22Rv1 (cell line): ENCODE results near the gene DENND6B.

Experiments used
- H3K27ac ChIP-seq: fragments of 450-650 bp; 2 replicates; pipeline ENCODE4 v1.5.1; 2017
- ZFX ChIP-seq: fragments of 450-650 bp; IDR thresholded peaks from 2 replicates; pipeline ENCODE4 v1.6.1; 2017; ENCODE audit warnings: antibody characterized with exemption, borderline replicate concordance
- TF ChIP-seq, protein P1 (sequence below): fragments of 450-650 bp; IDR thresholded peaks from 2 replicates; pipeline ENCODE4 v1.5.1; 2017; ENCODE audit warnings: mild to moderate bottlenecking

The DENND6B gene

GRCh38 chr22:50314455-50315288 lies 12.1 kb downstream of the DENND6B start:
- 0 out of 2 replicates have a peak overlapping the region, but pooled peaks have one; percentile 25 for H3K27ac ChIP-seq
- no peak for TF ChIP-seq ZFX
- TF ChIP-seq, protein P1, sequence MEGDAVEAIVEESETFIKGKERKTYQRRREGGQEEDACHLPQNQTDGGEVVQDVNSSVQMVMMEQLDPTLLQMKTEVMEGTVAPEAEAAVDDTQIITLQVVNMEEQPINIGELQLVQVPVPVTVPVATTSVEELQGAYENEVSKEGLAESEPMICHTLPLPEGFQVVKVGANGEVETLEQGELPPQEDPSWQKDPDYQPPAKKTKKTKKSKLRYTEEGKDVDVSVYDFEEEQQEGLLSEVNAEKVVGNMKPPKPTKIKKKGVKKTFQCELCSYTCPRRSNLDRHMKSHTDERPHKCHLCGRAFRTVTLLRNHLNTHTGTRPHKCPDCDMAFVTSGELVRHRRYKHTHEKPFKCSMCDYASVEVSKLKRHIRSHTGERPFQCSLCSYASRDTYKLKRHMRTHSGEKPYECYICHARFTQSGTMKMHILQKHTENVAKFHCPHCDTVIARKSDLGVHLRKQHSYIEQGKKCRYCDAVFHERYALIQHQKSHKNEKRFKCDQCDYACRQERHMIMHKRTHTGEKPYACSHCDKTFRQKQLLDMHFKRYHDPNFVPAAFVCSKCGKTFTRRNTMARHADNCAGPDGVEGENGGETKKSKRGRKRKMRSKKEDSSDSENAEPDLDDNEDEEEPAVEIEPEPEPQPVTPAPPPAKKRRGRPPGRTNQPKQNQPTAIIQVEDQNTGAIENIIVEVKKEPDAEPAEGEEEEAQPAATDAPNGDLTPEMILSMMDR = no peak

DNA sequence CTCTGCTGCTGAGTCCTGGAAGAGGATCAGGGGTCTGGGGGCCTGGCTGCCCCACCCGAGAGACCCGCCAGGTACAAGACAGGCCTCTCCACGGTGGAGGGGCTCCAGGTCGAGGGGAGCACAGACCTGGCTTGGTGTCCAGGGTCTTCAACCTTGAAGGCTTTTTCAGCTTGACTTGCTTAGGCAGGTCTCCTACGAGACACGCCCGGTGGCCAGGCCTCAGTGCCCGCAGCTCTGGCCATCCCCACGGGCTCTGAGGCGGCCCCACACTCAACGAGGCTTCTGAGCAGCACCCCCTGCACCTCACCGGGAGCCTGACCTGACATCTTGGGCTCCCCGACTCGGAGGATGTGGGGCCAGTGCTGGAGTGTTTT lies 12.7 kb downstream of the DENND6B start:
- H3K27ac ChIP-seq = 0 out of 2 replicates have a peak overlapping the region, but pooled peaks have one; percentile 25
- TF ChIP-seq ZFX = no peak

DNA sequence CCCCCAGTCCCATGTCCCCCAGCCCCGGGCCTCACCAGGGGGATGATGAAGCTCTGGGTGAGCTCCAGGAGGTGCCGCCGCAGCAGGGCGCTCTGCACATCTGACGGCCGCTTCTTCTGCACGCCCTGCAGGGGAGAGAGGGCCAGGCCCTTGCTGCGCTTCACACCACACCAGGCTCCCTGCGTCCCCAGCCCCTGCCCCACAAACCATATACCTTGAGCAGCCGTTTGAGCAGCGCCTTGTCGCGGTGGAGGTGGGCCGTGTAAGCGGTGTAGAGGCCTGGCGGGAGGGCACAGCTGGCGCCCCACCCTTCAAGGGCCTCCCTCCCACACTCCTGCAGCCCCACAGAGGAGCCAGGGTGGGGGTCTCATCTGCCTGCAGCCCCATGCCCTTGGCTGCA lies 13.2 kb downstream of the DENND6B start:
- TF ChIP-seq, protein P1 = no peak
- no peak for TF ChIP-seq ZFX
- H3K27ac ChIP-seq = no peak overlapping the region

GRCh38 chr22:50313021-50313420 lies 13.8 kb downstream of the DENND6B start:
- TF ChIP-seq ZFX = no peak
- TF ChIP-seq, protein P1 = no peak
- H3K27ac ChIP-seq = no peak overlapping the region

DNA sequence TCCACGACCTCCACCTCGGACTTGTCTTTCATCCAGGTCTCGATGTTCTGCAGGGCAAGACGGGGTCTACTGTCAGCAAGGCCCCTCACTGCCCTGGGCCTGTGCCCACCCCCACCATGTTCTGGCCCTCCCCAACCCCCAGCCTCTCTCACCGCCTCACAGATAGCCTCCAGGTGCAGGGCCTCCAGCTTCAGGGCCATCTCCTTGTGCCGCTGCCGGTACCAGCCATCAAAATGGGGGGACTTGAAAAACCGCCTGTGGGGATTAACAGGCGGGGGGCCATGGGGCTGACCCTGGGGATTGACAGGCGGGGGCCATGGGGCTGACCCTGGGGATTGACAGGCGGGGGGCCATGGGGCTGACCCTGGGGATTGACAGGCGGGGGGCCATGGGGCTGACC lies 14.4 kb downstream of the DENND6B start:
- TF ChIP-seq, protein P1 = no peak
- no peak for TF ChIP-seq ZFX
- H3K27ac ChIP-seq = no peak overlapping the region

GRCh38 chr22:50311606-50312351 lies 15.0 kb downstream of the DENND6B start:
- H3K27ac ChIP-seq = no peak overlapping the region

DNA sequence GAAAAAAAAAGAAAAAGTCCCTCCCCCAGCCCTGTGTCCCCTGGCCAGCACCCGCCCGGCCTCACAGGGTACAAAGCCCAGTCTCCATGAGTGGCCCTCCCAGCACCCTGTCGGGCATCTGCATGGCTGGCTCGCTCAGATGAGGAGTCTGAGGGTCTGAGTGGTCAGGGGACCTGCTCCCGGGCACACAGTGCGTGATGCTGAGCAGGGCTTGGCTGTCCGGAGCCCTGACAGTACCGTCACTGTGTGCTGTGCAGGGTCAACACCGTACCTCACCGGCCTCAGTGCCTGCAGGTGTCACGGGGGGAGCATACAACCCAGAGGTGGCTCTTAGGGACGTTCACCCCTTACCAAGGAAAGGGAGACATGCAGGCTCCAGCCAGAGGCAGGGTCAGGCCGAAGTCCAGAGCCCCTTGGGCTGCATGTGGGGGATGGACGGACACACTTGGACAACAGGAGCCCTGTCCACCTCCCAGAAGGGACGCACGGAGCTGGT lies 15.8 kb downstream of the DENND6B start:
- no peak for TF ChIP-seq ZFX
- TF ChIP-seq, protein P1 = no peak
- H3K27ac ChIP-seq = no peak overlapping the region

More at GRCh38 chr22:50311606-50312351, 15.0 kb downstream of the DENND6B start:
- TF ChIP-seq ZFX = no peak
- TF ChIP-seq, protein P1 = no peak
